Mesenteric fat pad (tissue), 1 donor: ENCODE data around the gene ZNF823. TPM values are rescaled to one million over a fixed set of nuclear protein-coding genes. Genes with fewer than 3 reads are reported as not detected.
A peak's percentile ranks its signal among the peaks of the same experiment; 100 is the strongest.
"Not testable (repeated sequence)": the region's sequence is repeated elsewhere in the genome, so short reads cannot be mapped to it uniquely, and the experiment has no call there.

Experiments
- DNase-seq: peaks from one replicate; pipeline ENCODE4 v3.0.0-alpha.2; 2020; ENCODE audit warnings: low spot score
- long read RNA-seq: library from polyadenylated mRNA; unstranded; transcript quantifications from one replicate; pipeline ENCODE4 v2.0.0, GENCODE V29; 2020
- total RNA-seq: library from RNA; stranded (reverse); fragmentation: NEBNext Ultra II Directional; extraction: Animal tissue kit (Norgen Biotek cat#: 25700); gene quantifications from one replicate; pipeline ENCODE4 v1.2.1, GENCODE V29; 2021
- donor health status: DM: yes; HTN: yes; CAD: no.

The ZNF823 gene
- 6.8 TPM for total RNA-seq
- long read RNA-seq, transcript ZNF823-201 (4 exons, 2,423 nt): major isoform, 5 of 19 reads
- long read RNA-seq, partial matches to known transcripts: 0 of 19 reads
- long read RNA-seq, other reads (novel, unspliced or antisense): 14 of 19 reads

DNA sequence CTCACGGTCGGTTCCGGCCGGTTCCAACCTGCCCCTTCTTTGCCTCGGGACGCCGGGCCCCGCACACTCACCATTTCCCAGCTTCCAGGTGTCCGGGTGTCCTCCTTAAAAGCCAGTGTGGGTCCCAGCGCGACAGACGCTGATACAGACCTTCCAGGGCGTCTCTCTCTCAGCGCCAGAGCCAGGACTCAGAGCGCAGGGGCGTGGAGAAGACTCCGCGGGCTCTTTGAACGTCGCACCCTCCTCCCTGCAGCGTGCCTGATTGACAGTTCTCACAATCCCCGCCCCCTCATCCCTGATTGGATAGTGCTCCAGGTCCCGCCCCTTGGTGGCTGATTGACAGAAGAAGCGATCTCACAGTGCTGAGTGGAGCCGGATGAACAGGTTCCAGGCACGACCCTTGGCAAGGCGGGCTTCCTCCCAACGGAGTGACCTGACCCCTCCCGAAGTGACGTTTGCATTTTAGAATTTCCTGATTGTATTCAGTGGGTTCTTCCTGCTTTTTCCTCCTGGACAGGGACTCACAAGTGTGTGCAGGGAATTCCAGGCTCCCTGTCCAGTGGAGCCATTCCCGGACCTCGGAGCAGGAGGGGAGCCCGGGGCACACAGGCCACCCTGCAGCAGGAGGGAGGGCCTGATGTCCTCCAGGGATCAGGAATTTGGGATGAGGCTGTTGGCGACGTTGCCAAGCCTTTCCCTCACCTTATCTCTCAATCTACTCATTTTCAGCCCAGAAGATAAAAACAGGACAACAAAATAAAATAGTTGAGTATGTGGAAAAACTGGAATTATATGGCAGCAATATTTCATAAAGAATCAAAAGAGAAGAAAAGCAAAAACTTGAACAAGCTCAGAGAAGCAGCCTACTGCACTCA lies at the start of gene ZNF823:
TSS of gene ZNF823 (minus strand) at position 201 of the 875 bp plus-strand sequence. CDS start at position 74, 127 bp downstream.
- peak; percentile 98 for DNase-seq

DNA sequence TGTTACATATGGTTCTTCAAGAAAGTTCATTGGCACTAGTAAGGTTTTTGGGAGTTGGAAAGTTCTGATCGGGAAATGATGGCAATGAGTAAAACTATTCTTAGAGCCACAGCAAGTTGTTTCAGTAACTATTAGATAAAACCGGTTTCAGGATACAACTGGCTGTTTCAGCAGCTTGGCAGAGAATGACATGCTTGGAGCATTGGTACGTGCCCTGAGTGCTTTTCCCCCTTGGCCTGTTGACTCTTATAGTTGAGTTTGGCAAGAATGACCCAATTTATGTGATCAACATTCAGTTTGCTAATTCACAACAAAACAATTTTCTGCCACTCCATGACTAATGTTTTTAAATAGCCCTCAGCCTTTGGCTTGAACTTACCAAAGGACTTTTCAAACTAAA lies 48.8 kb upstream of the ZNF823 start:
- no peak for DNase-seq

DNA sequence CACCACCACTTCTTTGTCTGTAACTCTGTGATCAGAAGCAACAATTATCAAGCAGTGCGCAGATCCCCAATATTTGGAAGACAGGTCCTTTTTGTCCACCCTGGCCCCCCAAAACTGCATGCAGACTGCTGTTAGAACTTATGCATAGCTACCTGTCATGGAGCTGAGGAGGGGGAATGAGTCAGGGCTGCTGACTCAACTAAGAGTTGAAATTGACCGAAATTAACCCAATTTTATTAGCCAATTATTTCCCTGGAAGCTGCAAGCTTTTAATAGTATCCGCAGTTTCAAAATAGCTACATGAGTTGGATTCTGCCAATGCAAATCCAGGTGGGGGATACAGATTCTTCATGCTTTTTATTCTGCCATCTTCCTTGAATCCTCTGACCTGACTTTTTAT lies 45.6 kb upstream of the ZNF823 start:
- DNase-seq: no peak

DNA sequence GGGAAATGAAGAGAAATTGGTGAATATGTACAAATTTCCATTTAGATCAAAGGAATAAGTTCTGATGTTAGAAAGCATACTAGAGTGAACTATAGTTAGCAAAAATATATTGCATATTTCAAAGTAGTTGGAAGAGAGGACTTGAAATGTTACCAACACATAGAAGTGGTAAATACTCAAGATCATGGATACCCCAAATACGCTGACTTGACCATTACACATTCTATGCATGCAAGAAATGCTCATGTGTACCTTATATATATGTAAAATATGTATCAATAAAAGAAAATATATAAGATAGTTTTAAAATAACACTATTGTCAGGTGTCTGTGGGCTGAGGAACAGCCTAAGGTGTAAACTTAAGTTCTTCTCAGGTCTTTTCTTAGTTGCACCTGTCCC lies 45.0 kb upstream of the ZNF823 start:
- DNase-seq: no peak

DNA sequence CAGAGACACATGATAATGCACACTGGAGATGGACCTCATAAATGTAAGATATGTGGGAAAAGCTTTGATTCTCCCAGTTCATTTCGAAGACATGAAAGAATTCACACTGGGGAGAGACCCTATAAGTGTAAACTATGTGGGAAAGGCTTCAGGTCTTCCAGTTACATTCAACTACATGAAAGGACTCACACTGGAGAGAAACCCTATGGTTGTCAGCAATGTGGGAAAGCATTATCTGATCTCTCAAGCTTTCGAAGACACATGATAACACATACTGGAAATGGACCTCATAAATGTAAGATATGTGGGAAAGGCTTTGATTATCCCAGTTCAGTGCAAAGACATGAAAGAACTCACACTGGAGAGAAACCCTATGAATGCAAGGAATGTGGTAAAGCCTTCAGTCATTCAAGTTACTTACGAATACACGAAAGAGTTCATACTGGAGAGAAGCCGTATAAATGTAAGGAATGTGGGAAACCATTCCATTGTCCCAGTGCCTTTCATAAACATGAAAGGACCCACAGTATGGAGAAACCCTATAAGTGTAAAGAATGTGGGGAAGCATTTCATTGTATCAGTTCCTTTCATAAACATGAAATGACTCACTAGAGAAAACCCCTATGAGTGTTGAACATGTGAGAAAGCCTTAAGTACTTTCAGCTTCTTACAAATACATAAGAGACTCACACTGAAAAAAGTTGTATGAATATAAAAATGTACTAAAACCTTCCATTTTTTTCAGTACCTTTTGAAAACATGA lies 42.7 kb upstream of the ZNF823 start:
- DNase-seq: no peak

DNA sequence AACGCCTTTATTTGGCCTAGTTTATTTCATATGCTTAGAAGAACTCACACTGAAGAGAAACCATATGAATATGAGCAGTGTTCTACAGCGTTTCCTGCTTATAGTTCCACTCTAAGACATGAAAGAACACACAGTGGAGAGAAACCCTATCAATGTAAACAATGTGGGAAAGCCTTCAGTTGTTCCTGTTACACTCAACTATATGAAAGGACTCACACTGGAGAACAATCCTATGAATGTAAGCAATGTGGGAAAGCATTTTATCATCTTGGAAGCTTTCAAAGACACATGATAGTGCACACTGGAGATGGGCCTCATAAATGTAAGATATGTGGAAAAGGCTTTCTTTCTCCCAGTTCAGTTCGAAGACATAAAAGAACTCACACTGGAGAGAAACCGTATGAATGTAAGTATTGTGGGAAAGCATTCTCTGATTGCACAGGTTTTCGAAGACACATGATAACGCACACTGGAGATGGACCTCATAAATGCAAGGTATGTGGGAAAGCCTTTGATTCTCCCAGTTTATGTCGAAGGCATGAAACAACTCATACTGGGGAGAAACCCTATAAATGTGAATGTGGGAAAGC lies 41.8 kb upstream of the ZNF823 start:
- no peak for DNase-seq

DNA sequence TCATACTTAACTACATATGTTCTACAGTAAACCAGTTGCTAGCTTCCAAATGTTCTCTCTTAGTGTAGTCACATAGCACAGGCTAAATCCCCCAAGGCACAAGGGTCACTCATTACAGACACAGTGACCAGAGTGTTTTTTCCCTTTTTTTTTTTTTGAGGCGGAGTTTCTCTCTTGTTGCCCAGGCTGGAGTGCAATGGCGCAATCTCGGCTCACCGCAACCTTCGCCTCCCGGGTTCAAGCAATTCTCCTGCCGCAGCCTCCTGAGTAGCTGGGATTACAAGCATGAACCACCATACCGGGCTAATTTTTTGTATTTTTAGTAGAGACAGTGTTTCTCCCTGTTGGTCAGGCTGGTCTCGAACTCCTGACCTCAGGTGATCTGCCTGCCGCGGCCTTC lies 37.9 kb upstream of the ZNF823 start:
- DNase-seq: not testable (repeated sequence)

DNA sequence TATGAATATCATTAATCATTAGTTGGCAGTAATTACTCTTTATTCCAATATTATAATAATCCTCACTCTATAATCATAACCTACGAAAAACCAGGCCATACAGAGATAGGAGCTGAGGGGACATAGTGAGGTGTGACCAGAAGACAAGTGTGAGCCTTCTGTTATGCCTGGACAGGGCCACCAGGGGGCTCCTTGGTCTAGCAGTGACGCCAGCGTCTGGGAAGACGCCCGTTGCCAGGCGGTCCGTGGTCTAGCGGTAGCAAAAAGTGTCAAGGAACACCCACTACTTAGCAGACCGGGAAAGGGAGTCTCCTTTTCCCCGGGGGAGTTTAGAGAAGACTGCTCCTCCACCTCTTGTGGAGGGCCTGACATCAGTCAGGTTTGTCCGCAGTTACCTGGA lies 32.8 kb upstream of the ZNF823 start:
- DNase-seq: not testable (repeated sequence)

DNA sequence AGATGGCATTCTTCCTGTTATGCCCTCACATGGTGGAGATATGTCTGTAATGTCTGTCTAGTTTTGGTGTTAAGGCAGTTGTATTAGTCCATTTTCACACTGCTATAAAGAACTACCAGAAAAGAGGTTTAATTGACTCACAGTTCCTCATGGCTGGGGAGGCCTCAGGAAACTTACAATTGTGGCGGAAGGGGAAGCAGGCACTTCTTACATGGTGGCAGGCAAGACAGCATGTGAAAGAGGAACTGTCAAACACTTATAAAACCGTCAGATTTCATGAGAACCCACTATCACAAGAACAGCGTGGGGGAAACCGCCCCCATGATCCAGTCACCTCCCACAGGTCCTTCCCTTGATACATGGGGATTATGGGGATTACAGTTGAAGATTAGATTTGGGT lies 31.2 kb upstream of the ZNF823 start:
- DNase-seq: no peak

DNA sequence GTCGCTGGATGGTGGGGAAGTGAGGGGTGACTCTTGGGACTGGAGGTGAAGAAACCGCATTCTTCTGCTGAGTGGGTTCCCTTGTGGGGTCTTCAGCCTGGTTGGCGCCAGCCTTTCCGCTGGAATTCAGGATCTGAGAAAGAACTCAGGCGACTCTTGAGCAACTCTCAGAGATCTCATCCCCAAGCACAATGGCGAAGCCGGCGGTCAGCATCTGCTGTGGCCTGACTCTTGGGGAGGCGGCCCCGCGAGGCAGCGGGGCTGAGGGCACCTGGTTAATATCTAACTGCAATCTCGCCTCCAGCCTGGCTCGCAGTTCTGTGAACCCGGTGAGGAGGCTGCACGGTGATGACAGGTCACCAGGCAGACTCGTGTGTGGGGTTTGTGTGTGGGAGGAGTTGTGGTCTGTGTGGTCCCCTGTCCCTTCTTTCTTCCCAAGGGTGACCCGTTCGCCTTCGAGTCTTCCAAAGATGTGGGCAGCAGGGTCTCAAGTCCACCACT lies 28.9 kb upstream of the ZNF823 start:
- DNase-seq: no peak

DNA sequence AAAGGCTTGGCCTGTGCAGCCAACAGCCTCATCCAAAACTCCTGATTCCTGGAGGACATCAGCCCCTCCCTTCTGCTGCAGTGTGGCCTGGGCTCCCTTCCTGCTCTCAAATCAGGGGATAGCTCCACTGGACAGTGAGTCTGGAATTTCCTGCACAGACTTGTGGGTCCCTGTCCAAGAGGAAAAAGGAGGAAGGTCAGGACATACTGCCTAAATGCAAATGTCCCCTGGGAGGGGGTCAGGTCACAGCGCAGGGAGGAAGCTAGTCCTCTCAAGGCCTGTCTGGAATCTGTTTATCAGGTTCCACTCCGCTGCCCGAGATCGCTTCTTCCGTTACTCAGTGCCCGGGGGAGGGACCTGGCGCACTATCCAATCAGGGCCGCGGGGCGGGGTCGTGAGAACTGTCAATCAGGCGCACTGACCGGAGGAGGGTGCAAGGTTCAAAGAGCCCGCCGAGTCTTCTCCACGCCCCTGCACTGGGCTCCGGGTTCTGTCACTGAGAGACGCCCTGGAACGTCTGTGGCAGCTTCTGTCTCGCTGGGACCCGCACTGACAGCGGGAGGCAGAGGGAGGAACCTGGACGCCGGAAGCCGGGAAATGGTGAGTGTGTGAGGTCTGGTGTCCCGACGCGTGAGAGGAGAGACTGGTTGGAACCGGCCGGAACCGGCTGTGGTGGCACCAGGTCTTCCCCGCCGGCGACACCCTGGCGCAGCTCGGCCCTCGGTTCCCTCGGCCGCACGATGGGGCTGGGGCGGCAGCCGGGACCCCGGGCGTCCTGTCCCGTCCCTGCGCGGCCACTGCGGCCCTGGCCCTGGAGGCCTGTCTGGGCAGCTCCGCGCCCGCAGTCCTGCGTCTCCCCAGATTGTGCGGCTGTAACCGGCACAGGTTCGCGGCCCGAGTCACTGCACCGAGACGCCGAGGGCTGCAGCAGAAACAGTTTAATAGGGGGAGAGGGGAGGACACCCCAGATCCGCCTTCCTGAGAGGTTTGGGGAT lies 28.1 kb upstream of the ZNF823 start, which contains the start of gene ZNF441:
TSS of gene ZNF441 (plus strand) at position 404 of the 995 bp plus-strand sequence. CDS start at position 598, 194 bp downstream.
- peak; percentile 99 for DNase-seq

DNA sequence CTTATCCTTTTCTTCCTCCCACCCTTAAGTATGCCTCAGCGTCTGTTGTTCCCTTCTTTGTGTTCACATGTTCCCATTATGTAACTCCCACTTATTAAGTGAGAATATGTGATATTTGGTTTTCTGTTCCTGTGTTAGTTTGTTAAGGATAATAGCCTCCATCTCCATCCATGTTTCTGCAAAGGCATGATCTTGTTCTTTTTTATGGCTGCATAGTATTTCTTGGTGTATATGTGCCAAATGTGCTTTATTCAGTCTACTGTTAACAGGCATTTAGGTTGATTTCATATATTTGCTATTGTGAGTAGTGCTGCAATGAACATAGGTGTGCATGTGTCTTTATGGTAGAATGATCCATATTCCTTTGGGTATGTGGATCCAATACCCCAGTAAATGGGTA lies 24.9 kb upstream of the ZNF823 start:
- DNase-seq: no peak

DNA sequence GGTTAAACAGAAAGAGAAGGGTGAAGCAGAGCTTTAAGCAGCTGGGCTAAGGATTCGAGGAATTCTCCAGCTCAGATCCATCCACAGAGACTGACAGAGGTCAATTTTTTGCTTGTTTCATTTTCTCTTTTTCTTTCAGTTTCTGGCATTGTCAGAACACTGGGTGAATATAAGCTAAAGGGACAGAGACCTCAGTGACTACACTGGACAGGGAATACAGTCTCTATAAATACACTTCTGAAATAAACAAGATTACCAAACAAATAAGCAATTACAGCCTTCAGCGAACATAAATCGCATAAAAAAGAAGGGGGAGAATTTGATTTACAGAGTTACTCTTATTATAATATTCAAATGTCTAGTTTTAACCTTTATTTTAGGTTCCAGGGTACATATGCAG lies 24.4 kb upstream of the ZNF823 start:
- DNase-seq: no peak

DNA sequence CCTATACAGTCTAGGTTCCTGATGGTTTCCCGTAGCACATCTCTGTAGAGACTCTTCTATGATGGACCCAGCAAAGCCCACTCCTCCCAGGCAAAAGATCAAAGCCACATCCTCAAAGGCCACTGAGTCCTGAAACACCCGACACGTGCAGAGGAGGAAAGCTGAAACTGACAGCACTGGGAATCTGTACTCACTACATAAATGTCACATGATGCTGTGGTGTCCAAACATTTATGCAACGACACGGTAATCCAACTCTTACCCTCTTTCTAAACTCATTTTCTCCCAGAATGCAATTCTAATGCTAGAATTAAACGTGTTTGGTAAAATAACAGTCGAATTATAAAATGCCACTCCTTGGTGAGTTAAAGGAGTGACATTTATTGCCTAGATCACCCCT lies 21.1 kb upstream of the ZNF823 start:
- no peak for DNase-seq

DNA sequence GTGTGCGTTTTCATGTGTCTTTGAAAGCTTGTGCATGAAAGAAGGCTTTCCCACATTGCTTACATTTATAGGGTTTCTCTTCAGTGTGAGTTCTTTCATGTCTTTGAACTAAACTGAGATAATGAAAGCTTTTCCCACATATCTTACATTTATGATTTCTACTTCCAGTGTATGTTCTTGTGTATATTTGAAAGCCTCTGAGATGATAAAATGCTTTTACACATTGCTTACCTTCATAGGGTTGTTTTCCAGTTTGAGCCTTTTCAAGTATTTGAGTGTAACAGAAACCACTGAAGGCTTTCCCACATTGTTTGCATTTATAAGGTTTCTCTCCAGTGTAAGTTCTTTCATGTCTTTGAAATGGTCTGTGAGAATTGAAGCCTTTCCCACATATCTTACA lies 18.2 kb upstream of the ZNF823 start:
- no peak for DNase-seq

DNA sequence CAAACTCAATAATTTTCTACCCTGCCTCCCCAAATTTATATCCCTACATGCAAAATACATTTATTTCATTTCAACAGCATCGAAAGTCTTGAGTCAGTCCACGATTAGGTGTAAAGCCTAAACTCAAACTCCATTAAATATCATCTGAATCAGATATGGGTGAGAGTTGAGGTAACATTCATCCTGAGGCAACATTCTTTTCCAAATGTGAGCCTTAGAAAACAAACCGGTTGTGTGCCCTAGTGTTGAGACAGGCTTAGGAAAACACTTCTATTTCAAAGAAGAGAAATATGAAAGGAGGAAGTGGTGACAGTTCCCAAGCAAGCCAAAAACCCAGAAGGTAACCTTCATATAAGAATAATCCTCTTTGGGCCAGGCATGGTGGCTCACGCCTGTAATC lies 15.9 kb upstream of the ZNF823 start:
- DNase-seq: no peak

DNA sequence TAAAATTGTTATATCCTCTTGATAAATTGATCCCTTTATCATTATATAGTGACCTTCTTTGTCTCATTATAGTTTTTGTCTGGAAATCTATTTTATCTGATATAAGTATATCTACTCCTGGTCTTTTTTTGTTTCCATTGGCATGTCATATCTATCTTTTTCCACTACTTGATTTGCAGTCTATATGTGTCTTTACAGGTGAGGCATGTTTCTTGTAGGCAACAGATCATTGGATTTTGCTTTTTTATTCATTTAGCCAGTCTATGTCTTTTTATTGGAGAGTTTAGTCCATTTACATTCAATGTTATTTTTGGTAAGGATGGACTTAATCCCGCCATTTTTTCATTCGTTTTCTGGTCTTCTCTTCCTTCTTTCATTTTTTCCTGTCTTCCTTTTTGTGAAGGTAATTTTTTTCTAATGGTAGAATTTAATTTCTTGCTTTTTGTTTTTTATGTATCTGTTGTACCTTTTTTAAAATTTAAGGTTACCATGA lies 13.5 kb upstream of the ZNF823 start:
- DNase-seq: no peak

DNA sequence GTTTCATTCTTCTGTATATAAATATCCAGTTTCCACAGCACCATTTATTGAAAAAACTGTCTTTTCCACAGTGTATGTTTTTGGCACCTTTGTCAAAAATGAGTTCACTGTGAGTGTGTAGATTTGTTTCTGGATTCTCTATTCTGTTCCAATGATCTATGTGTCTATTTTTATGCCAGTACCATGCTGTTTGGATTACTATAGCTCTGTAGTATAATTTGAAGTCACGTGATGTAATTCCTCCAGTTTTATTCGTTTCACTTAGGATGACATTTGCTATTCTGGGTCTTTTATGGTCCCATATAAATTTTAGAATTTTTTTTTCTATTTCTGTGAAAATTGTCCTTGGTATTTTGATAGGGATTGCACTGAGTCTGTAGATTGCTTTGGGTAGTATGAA lies 11.0 kb upstream of the ZNF823 start:
- DNase-seq: no peak

DNA sequence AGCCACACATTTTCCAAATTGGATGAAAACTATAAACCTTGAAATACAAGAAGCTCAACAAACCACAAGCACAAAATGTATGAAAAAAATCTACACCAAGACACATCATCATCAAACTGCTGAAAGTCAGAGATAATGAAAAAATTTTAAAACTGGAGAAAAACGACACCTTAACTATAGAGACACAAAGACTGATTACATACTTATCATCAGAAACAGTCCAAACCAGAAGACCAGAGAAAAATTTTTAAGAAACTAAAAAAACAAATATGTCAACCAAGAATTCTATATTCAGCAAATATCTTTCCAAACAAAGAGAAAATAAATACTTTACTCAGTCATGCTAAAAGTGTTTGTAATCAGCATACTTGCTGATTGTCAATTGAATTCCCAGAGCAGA lies 8.5 kb upstream of the ZNF823 start:
- DNase-seq: no peak

DNA sequence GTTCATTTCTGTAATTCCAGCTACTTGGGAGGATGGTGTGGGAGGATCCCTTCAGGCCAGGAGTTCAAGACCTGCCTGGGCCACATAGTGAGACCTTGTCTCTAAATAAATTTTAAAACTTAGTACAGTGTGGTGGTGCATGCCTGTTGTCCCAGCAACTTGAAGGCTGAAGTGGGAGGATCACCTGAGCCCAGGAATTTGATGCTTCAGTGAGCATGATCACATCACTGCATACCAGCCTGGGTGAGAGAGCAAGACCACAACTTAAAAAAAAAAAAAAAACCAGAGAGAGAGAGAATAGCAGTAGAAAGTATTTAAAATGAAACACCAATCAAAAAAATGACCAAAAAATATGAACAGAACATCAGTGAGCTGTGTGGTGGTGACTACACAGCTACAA lies 7.1 kb upstream of the ZNF823 start:
- no peak for DNase-seq
